ENCODE measurements around the gene C1orf159. TPM values are rescaled to one million over a fixed set of nuclear protein-coding genes. Genes with fewer than 3 reads are reported as not detected.

Gene C1orf159
- total RNA-seq, 2 experiments from 2014 or later = 11.1 to 11.3 TPM

DNA sequence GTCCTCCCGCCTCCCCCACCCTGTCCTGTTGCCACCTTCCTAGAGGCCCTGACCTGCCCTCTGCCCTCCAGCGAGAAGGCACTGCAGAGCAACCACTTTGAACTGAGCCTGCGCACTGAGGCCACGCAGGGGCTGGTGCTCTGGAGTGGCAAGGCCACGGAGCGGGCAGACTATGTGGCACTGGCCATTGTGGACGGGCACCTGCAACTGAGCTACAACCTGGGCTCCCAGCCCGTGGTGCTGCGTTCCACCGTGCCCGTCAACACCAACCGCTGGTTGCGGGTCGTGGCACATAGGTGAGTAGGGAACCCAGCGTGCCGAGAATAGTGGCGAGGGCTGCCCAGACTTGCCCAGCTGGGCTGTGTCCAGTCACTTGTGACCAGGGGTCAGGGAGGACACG is 62.2 kb downstream of the C1orf159 start:
- Mint-ChIP-seq H3K36me3 (ENCODE audit: low read depth) (no peaks in the 10 kb centered on the region), H3K9me3 (no peaks in the 10 kb centered on the region), H3K4me1 (ENCODE audit: low read depth) (peaks cover under 1% of the 10 kb centered on the region), H3K27me3 (peaks cover 20% of the 10 kb centered on the region), H3K4me3 (no peak overlapping the region), H3K27ac (no peak overlapping the region)
- TF ChIP-seq, protein P1, sequence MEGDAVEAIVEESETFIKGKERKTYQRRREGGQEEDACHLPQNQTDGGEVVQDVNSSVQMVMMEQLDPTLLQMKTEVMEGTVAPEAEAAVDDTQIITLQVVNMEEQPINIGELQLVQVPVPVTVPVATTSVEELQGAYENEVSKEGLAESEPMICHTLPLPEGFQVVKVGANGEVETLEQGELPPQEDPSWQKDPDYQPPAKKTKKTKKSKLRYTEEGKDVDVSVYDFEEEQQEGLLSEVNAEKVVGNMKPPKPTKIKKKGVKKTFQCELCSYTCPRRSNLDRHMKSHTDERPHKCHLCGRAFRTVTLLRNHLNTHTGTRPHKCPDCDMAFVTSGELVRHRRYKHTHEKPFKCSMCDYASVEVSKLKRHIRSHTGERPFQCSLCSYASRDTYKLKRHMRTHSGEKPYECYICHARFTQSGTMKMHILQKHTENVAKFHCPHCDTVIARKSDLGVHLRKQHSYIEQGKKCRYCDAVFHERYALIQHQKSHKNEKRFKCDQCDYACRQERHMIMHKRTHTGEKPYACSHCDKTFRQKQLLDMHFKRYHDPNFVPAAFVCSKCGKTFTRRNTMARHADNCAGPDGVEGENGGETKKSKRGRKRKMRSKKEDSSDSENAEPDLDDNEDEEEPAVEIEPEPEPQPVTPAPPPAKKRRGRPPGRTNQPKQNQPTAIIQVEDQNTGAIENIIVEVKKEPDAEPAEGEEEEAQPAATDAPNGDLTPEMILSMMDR (IDR thresholded peaks at IDR 0.05) = no peak
- ChIA-PET POLR2A (no interaction called here), CTCF (interaction anchor here (0.6 kb wide), 1 partner anchor 218 kb away, joined by 4 read pairs; no protein-coding TSS in a partner anchor)
- no peak overlapping the region for H3K27ac ChIP-seq (ENCODE audit: low read depth in 1 of 2, low read length in 2 of 2)
- peaks cover 2% of the 10 kb centered on the region for H3K4me1 ChIP-seq (ENCODE audit: insufficient read depth, low read length)
- no peaks in the 10 kb centered on the region for H3K36me3 ChIP-seq (ENCODE audit: insufficient read depth, low read length)
- H3K4me3 ChIP-seq (ENCODE audit: low read length) = no peak overlapping the region
- H3K27me3 ChIP-seq (ENCODE audit: control insufficient read depth in 1 of 2, insufficient read depth in 2 of 2, low read length in 2 of 2) = peaks cover 6 to 8% of the 10 kb centered on the region in 2 experiments
- peaks cover 0 to 9% of the 10 kb centered on the region in 2 experiments for H3K9me3 ChIP-seq (ENCODE audit: control insufficient read depth in 1 of 2, insufficient read depth in 1 of 2, low read length in 2 of 2)
- ATAC-seq (ENCODE audit: poor library complexity) (no peak), DNase-seq (no peak)
- intact Hi-C loops (cut with DNase I, micrococcal nuclease) = no loop called here

DNA sequence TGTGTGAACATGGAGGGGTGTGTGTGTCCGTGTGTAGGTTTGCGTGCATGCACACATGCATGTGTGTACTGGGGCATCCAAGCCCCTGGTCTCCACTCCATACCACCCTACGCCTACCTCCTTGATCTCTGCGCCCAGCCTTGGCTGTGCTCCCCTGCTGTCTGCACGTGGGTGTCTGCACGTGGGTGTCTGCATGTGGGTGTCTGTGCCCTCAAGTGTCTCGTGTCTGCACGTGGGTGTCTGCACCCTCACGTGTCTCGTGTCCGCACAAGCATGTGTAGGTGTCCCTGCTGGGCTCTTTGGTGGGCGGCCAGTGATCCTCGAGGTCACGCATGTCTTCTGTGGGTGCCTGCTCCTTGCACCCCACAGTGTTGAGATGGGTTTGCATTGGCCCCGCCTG is 62.9 kb downstream of the C1orf159 start:
- intact Hi-C loops (cut with DNase I, micrococcal nuclease) = no loop called here
- Mint-ChIP-seq H3K36me3 (ENCODE audit: low read depth) (no peaks in the 10 kb centered on the region), H3K27ac (no peak overlapping the region), H3K27me3 (peaks cover 13% of the 10 kb centered on the region), H3K4me3 (no peak overlapping the region), H3K4me1 (ENCODE audit: low read depth) (no peaks in the 10 kb centered on the region), H3K9me3 (no peaks in the 10 kb centered on the region)
- TF ChIP-seq, protein P1 (IDR thresholded peaks at IDR 0.05) = no peak
- ATAC-seq (ENCODE audit: poor library complexity) (no peak), DNase-seq (no peak)
- no peak overlapping the region for H3K4me3 ChIP-seq (ENCODE audit: low read length)
- ChIA-PET POLR2A (no interaction called here), CTCF (interaction anchor here (0.6 kb wide), 1 partner anchor 219 kb away, joined by 4 read pairs; no protein-coding TSS in a partner anchor)
- no peaks in the 10 kb centered on the region for H3K36me3 ChIP-seq (ENCODE audit: insufficient read depth, low read length)
- no peaks in the 10 kb centered on the region for H3K4me1 ChIP-seq (ENCODE audit: insufficient read depth, low read length)
- no peak overlapping the region for H3K27ac ChIP-seq (ENCODE audit: low read depth in 1 of 2, low read length in 2 of 2)
- H3K9me3 ChIP-seq (ENCODE audit: control insufficient read depth in 1 of 2, insufficient read depth in 1 of 2, low read length in 2 of 2) = peaks cover 0 to 3% of the 10 kb centered on the region in 2 experiments
- peaks cover 0 to 2% of the 10 kb centered on the region in 2 experiments for H3K27me3 ChIP-seq (ENCODE audit: control insufficient read depth in 1 of 2, insufficient read depth in 2 of 2, low read length in 2 of 2)

DNA sequence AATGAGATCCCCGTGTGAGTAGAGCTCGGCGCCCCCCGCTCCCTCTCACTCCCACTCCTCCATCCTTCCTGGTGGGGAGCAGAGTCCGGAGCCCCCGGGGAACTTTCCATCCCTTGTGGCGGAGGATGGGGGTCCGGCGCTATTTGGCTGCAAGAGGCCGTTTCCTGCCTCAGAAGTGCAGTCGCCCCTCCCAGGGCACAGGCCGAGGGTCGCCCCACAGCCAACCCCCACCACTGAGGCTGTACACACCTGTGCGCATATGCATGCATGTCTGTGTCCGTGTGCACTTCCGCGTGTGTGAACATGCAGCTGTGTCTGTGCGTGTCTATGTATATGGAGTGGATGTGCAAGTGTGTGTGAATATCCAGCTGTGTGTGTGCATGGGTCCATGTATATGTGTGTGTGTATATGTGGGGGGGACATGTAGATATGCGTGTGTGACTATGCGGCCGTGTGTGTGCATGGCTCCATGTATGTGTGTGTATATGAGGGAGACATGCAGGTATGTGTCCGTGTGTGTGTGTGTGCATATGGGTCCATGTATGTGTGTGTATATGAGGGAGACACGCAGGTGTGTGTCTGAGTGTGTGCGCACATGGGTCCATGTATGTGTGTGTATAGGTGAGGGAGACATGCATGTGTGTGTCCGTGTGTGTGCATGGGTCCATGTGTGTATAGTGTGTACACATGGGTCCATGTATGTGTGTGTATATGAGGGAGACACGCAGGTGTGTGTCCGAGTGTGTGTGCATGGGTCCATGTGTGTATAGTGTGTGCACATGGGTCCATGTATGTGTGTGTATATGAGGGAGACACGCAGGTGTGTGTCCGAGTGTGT is 63.7 kb downstream of the C1orf159 start:
- Mint-ChIP-seq H3K27me3 (peaks cover 7% of the 10 kb centered on the region), H3K4me3 (no peak overlapping the region), H3K4me1 (ENCODE audit: low read depth) (no peaks in the 10 kb centered on the region), H3K27ac (no peak overlapping the region), H3K9me3 (no peaks in the 10 kb centered on the region), H3K36me3 (ENCODE audit: low read depth) (no peaks in the 10 kb centered on the region)
- POLR2A ChIA-PET = no interaction called here
- DNase-seq = no peak
- CTCF ChIA-PET = no interaction called here
- H3K27ac ChIP-seq (ENCODE audit: low read depth in 1 of 2, low read length in 2 of 2) = no peak overlapping the region
- TF ChIP-seq, protein P1 (IDR thresholded peaks at IDR 0.05) = no peak
- intact Hi-C loops (cut with DNase I, micrococcal nuclease) = no loop called here
- H3K4me3 ChIP-seq (ENCODE audit: low read length) = no peak overlapping the region
- no peak for ATAC-seq (ENCODE audit: poor library complexity)
- H3K36me3 ChIP-seq (ENCODE audit: insufficient read depth, low read length) = no peaks in the 10 kb centered on the region
- H3K9me3 ChIP-seq (ENCODE audit: control insufficient read depth in 1 of 2, insufficient read depth in 1 of 2, low read length in 2 of 2) = peaks cover 0 to 3% of the 10 kb centered on the region in 2 experiments
- no peaks in the 10 kb centered on the region for H3K4me1 ChIP-seq (ENCODE audit: insufficient read depth, low read length)
- no peaks in the 10 kb centered on the region for H3K27me3 ChIP-seq (ENCODE audit: control insufficient read depth in 1 of 2, insufficient read depth in 2 of 2, low read length in 2 of 2)
